Osteocyte (in vitro differentiated cells): Measurements from ENCODE around the gene SLC17A7. TPM values are rescaled to one million over a fixed set of nuclear protein-coding genes. Genes with fewer than 3 reads are reported as not detected.

Experiments
- DNase-seq: peaks from one replicate; pipeline ENCODE4 v3.0.0; 2021; ENCODE audit warnings: mixed read lengths; ENCODE audit not compliant: unreplicated experiment; ENCODE audit errors: extremely low spot score
- H3K27ac Mint-ChIP-seq: one replicate; pipeline ENCODE4 v1.8.0; 2021; ENCODE audit warnings: mild to moderate bottlenecking, mixed read lengths; ENCODE audit not compliant: unreplicated experiment
- H3K27me3 Mint-ChIP-seq: one replicate; pipeline ENCODE4 v1.8.0; 2021; ENCODE audit warnings: mixed read lengths; ENCODE audit not compliant: unreplicated experiment
- H3K36me3 Mint-ChIP-seq: one replicate; pipeline ENCODE4 v1.8.0; 2021; ENCODE audit warnings: mixed read lengths; ENCODE audit not compliant: unreplicated experiment
- H3K4me1 Mint-ChIP-seq: one replicate; pipeline ENCODE4 v1.8.0; 2021; ENCODE audit warnings: mixed read lengths; ENCODE audit not compliant: unreplicated experiment
- H3K4me3 Mint-ChIP-seq: one replicate; pipeline ENCODE4 v1.8.0; 2021; ENCODE audit warnings: mild to moderate bottlenecking, moderate library complexity, mixed read lengths; ENCODE audit not compliant: unreplicated experiment
- H3K9me3 Mint-ChIP-seq: one replicate; pipeline ENCODE4 v1.8.0; 2021; ENCODE audit warnings: mixed read lengths; ENCODE audit not compliant: unreplicated experiment
- total RNA-seq: library from RNA; stranded (reverse); gene quantifications from 2 replicates; pipeline ENCODE4 v1.2.1, GENCODE V29; 2021
- TF ChIP-seq, protein P1 (sequence below): fragments of 200-600 bp; sonication (generic); IDR thresholded peaks from 2 replicates; pipeline ENCODE4 v1.5.0; 2021; ENCODE audit warnings: antibody characterized with exemption, mild to moderate bottlenecking, moderate library complexity

Gene SLC17A7
- total RNA-seq, 1 donor from 2014 or later = 0.54 TPM

DNA sequence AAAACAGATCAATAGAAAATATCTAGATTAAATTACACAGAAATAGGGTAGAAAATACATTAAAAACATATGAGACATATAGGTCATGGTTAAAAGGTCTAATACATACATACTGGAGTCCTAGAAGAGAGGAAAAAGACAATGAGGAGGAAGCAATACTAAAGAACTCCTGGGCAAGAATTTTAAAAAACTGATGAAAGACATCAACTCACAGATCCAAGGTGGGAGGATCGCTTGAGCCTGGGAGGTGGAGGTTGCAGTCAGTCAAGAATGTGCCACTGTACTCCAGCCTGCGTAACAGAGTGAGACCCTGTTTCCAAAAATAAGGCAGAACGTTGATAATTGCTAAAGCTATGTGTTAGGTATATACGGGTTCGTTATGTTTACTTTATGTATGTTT is 58.7 kb downstream of the SLC17A7 start:
- TF ChIP-seq, protein P1, sequence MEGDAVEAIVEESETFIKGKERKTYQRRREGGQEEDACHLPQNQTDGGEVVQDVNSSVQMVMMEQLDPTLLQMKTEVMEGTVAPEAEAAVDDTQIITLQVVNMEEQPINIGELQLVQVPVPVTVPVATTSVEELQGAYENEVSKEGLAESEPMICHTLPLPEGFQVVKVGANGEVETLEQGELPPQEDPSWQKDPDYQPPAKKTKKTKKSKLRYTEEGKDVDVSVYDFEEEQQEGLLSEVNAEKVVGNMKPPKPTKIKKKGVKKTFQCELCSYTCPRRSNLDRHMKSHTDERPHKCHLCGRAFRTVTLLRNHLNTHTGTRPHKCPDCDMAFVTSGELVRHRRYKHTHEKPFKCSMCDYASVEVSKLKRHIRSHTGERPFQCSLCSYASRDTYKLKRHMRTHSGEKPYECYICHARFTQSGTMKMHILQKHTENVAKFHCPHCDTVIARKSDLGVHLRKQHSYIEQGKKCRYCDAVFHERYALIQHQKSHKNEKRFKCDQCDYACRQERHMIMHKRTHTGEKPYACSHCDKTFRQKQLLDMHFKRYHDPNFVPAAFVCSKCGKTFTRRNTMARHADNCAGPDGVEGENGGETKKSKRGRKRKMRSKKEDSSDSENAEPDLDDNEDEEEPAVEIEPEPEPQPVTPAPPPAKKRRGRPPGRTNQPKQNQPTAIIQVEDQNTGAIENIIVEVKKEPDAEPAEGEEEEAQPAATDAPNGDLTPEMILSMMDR = no peak
- Mint-ChIP-seq H3K4me3 (no peak overlapping the region), H3K36me3 (no peaks in the 10 kb centered on the region), H3K27me3 (peaks cover 15% of the 10 kb centered on the region), H3K9me3 (peaks cover 10% of the 10 kb centered on the region), H3K27ac (no peak overlapping the region), H3K4me1 (no peaks in the 10 kb centered on the region)
- no peak for DNase-seq

DNA sequence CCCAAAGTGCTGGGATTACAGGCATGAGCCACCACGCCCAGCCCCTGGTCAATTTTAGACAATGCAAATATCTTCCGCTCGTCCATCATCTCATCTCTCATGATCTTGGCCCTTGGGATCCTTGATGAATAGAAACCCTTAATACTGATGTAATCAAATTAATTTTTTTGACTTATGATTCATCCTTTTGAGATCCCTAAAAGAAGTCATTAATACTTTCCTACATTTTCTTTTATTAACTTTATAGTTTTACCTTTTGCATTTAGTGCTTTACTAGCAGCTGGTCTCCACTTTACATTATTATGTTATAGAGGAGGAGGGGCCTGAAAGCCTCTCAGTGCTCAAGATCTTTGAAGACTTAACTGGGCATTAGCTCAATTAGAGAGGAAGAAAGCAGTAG is 60.9 kb downstream of the SLC17A7 start:
- H3K36me3 Mint-ChIP-seq = no peaks in the 10 kb centered on the region
- H3K4me1 Mint-ChIP-seq = no peaks in the 10 kb centered on the region
- H3K27ac Mint-ChIP-seq = no peak overlapping the region
- no peak overlapping the region for H3K4me3 Mint-ChIP-seq
- DNase-seq = no peak
- H3K9me3 Mint-ChIP-seq = peaks cover 10% of the 10 kb centered on the region
- TF ChIP-seq, protein P1 = no peak
- H3K27me3 Mint-ChIP-seq = peaks cover 19% of the 10 kb centered on the region

Other genes starting within 250 kb of the SLC17A7 start
- 5.3 and 6.0 TPM in 2 replicates for gene SLC6A16, start 116.3 kb downstream of the SLC17A7 start, total RNA-seq
- gene CD37, start 106.1 kb downstream of the SLC17A7 start, total RNA-seq = not detected in 2 replicates
- 93.8 and 98.0 TPM in 2 replicates for gene TEAD2, start 79.1 kb downstream of the SLC17A7 start, total RNA-seq
- 1.6 and 4.4 TPM in 2 replicates for gene DKKL1, start 77.7 kb downstream of the SLC17A7 start, total RNA-seq
- gene KASH5, start 53.3 kb downstream of the SLC17A7 start, total RNA-seq = not detected in 2 replicates
- not detected in 2 replicates for gene PTH2, start 18.1 kb downstream of the SLC17A7 start, total RNA-seq
- gene GFY, start 16.1 kb downstream of the SLC17A7 start, total RNA-seq = not detected in 2 replicates
- 80.2 and 84.5 TPM in 2 replicates for gene PIH1D1, start 10.3 kb upstream of the SLC17A7 start, total RNA-seq
- gene ALDH16A1, start 11.7 kb upstream of the SLC17A7 start, total RNA-seq = 31.8 and 34.0 TPM in 2 replicates
- gene FLT3LG, start 32.7 kb upstream of the SLC17A7 start, total RNA-seq = 10.8 and 11.3 TPM in 2 replicates
- gene RPL13A, start 46.1 kb upstream of the SLC17A7 start, total RNA-seq = 2,592 and 2,617 TPM in 2 replicates
- 1,892 and 1,912 TPM in 2 replicates for gene RPS11, start 54.9 kb upstream of the SLC17A7 start, total RNA-seq
- 253 and 278 TPM in 2 replicates for gene FCGRT, start 71.1 kb upstream of the SLC17A7 start, total RNA-seq
- gene RCN3, start 86.5 kb upstream of the SLC17A7 start, total RNA-seq = 81.3 and 85.0 TPM in 2 replicates
- gene NOSIP, start 139.0 kb upstream of the SLC17A7 start, total RNA-seq = 58.7 and 66.2 TPM in 2 replicates
- gene PRRG2, start 139.8 kb upstream of the SLC17A7 start, total RNA-seq = 0.32 and 0.52 TPM in 2 replicates
- 31.6 and 32.9 TPM in 2 replicates for gene PRR12, start 149.7 kb upstream of the SLC17A7 start, total RNA-seq
- 67.4 and 67.7 TPM in 2 replicates for gene RRAS, start 198.6 kb upstream of the SLC17A7 start, total RNA-seq
- 74.9 and 81.9 TPM in 2 replicates for gene SCAF1, start 200.7 kb upstream of the SLC17A7 start, total RNA-seq
- gene IRF3, start 224.3 kb upstream of the SLC17A7 start, total RNA-seq = 80.9 and 88.9 TPM in 2 replicates
- 23.6 and 29.3 TPM in 2 replicates for gene BCL2L12, start 224.4 kb upstream of the SLC17A7 start, total RNA-seq
- 121 and 126 TPM in 2 replicates for gene PRMT1, start 235.7 kb upstream of the SLC17A7 start, total RNA-seq
- 0.73 and 1.5 TPM in 2 replicates for gene ADM5, start 248.1 kb upstream of the SLC17A7 start, total RNA-seq
- gene CPT1C, start 249.6 kb upstream of the SLC17A7 start, total RNA-seq = 44.2 and 48.8 TPM in 2 replicates